Smooth muscle cell of the brain vasculature (primary cell): ENCODE results near the gene SCYGR3.

Experiments
- DNase-seq: peaks from one replicate; pipeline ENCODE4 v3.0.0-alpha.2; 2012; ENCODE audit warnings: low read depth, low spot score

SCYGR3 gene

GRCh38 chr2:227614740-227615139, at the start of gene SCYGR3:
Gene SCYGR3, minus strand, starts transcription at chr2:227614840. Its CDS starts 0 bp downstream, at chr2:227614840.
- no peak for DNase-seq

- DNase-seq = no peak
Measured at GRCh38 chr2:227661827-227662226, 47.2 kb upstream of the SCYGR3 start.

DNA sequence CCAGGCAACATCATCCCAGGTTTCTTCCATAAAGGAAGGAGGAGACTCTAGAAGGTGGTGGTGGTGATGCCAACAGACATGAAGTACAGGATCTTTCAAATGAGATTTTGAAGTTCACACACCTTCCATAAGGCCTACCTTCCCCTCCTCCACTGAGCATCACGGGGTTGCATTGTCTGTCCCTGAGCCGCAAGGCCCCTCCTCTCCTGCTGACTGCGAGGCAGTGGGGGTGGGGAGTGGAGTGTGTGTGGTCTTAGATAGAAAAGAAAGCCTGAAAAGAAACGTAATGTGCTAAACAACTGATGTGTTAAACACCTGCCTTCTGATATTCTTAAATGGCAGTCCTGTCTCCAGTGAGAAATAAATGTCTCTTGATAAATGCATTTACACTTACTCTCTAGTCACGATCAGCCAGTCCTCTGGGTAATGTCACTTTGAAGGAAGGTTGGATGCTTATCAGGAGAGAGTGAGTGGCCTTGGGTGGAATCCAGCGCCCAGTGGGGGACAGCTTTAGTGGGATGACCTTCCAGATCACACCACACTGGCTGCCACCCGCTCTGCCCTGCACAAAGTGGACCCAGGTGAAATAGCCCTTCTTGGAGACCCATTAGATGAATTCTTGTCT, 46.5 kb upstream of the SCYGR3 start:
- no peak for DNase-seq

GRCh38 chr2:227657199-227657845, 42.7 kb upstream of the SCYGR3 start:
- no peak for DNase-seq

GRCh38 chr2:227655454-227655853, 40.8 kb upstream of the SCYGR3 start:
- DNase-seq = no peak

GRCh38 chr2:227654426-227654825, 39.8 kb upstream of the SCYGR3 start:
- DNase-seq = no peak

DNA sequence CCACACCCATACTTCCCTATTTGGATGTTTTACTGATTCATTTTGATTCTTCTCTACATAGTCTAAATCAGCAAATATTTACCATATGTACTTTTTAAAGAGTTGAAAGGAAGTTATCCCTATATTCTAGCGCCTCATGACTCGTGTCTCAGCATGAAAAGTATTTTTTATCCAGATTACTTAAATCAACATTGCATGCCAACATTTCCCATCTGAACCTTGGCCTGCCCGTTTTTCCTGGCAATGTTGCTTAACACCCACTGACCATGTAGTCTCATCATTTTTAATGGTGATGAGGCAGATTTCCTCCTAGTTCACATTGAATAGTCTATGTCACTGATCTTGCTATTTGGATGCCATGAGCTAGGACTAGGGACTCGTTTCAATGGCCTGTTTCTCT, 38.8 kb upstream of the SCYGR3 start:
- no peak for DNase-seq

DNA sequence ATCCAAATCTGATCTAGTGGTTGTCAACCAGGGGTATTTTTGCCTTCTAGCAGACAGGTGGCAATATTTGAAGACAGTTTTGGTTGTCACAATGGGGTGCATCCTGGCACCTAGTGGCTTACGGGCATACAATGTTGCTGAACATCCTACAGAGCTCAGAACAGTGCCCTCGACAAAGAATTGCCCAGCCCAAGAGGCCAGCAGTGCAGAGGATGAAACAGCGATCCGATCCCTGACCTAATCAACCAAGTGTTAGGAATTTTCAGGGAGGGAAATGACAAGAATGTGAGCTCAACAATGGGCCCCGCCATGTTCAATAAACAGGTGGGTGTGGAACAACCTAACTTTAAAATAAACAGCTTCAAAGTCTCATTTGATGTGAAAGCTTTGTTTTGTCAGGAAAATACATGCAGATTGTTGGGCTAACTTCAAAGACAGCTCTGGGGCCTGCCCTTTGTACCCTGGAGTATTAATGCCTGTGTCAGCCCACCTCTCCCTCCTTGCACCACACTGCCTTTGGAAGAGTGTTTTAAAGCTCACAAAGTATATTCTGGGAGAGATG, 29.4 kb upstream of the SCYGR3 start:
- no peak for DNase-seq

GRCh38 chr2:227642656-227643055, 28.0 kb upstream of the SCYGR3 start:
- DNase-seq = no peak

DNA sequence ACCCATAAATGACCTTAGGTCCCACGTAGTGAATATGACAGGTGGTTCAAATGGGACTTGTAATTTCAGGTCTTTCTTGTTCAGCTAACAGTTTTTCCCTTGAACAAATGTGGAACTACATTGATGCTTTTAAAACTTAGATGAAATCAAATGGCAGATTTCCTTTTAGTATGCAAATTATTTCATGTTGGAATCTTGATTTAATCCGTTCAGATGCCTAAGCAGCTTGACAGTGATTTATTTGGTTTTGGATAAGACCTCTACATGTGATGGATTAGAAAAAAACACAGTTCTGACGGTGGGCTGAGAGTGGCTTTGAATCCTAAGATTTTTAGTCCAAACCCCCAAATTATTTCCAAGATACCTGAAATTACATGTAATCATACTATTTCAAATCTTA, 19.6 kb upstream of the SCYGR3 start:
- DNase-seq = no peak

DNA sequence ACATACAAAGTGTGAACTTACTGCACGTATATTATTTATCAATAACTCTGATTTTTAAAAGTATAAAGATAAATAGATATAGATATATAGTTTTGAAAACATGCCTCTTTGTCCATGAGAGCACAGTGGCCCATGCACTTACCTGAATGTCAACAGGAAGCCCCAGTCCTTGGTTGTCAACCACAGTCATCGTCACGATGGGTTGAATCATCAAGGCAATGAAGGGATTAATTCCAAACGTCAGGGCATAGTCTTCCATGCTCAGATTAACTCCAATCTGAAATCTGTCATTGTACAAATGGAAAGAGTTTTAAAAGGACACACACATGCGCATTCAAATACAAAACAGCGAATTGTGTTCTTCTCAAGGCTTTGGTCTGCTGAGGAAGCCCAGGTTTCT, 18.2 kb upstream of the SCYGR3 start:
- DNase-seq = no peak

- no peak for DNase-seq
Measured at GRCh38 chr2:227630322-227630721, 15.7 kb upstream of the SCYGR3 start.

- no peak for DNase-seq
Measured at GRCh38 chr2:227629435-227629834, 14.8 kb upstream of the SCYGR3 start.

- no peak for DNase-seq
Measured at GRCh38 chr2:227627769-227628168, 13.1 kb upstream of the SCYGR3 start.

DNA sequence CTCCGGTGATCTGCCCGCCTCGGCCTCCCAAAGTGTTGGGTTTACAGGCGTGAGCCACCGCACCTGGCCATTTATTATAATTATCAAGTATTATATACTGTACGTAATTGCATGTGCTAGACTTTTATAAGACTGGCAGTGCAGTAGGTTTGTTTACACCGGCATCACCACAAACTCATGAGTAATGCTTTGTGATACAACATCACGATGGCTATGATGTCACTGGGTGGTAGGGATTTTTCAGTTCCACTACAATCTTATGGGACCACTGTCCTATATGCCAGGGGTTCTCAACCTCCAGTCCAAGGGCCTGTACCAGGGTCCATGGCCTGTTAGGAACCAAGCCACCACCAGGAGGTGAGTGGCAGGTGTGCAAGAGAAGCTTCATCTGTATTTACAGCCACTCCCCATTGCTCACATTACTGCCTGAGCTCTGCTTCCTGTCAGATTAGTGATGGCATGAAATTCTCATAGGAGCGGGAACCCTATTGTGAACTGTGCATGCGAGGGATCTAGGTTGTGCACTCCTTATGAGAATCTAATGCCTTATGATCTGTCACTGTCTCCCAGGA, 12.0 kb upstream of the SCYGR3 start:
- no peak for DNase-seq

- no peak for DNase-seq
Measured at GRCh38 chr2:227625420-227625819, 10.8 kb upstream of the SCYGR3 start.

- no peak for DNase-seq
Measured at GRCh38 chr2:227623226-227623625, 8.6 kb upstream of the SCYGR3 start.

GRCh38 chr2:227617316-227618230, 2.9 kb upstream of the SCYGR3 start, which contains the start of gene SCYGR4:
Gene SCYGR4, plus strand, starts transcription at chr2:227617498. Its CDS starts 0 bp downstream, at chr2:227617498.
- no peak for DNase-seq

GRCh38 chr2:227616631-227617030, 2.0 kb upstream of the SCYGR3 start:
- DNase-seq = no peak

DNA sequence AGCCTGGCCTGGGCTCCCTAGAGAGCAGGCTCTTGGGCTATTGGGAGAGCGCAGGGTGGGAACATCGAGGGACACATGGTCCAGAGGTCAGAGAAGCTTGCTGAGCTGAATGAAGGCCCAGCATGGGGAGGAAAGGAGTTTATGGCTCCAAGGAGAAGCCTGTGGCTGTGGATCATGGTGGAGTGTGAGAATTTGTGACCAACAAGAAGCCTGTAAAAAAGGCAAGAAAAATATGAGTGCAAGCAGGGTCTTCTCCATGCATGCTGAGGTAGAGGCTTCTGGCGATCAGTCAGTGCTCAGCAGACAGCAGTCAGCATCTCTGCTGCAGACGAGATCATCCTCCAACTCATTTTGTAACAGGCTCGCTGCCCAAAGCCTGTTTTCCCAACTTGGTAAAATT, 1.3 kb upstream of the SCYGR3 start:
- no peak for DNase-seq

- DNase-seq = no peak
Measured at GRCh38 chr2:227615181-227615580, 541 bp upstream of the SCYGR3 start.

GRCh38 chr2:227614246-227614645, 394 bp downstream of the SCYGR3 start:
- DNase-seq = no peak
